NCI-H128 (cell line): Measurements from ENCODE around the gene ACO1.

Experiments used
- DNase-seq: peaks from one replicate; lab custom pipeline; 2025; ENCODE audit not compliant: unreplicated experiment; lab: John Stamatoyannopoulos, UW

Gene ACO1

DNA sequence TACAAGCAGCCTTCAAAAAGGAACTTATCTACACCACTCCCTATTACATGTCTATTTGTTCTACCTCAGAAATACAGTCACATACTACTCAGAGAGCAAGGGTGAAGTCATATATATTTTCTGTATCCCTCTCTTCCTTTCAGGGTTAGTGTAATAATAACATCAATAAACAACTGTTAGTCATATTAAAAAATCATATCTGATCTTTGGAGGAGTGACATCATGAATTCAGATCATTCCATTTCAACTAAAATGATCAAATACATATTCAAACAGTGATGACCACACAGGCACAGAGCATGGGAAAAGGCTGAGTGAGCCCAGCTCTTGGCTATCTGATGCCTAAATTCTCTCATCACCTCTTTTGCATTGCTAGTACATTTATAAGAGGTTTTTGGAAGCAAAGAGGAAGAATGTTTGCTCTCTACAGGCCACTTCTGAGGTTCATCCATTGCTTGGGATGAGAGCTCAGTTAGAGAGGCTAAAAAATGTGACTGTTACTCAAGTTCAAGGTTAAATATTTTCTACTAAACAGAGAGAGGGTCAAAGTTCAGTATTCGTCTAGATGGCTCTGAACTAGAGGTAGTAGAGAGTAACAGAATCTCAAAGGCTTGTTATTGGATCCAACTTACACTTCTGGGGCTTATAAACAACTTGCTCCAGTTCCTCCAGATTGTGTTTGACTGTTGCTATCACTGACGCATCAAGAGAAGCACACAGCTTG is 102.6 kb downstream of the ACO1 start:
- no peak for DNase-seq

DNA sequence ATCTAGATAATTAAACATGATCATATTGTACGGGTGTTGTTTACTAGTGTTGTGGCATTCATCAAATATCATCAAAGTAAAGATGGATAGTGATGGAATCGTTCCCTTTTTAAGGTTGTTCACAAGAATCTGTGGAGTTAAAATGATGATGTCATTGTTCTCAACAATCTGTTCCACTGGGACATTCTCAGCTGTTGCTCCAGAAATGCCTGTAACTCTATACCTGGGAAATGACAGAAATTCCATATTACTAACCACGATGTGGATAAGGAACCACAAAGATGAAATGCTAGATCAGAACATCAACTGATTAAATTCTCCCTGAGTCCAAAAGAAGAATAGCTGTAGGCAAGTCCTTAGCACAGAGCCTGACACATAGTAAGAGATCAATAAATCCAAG is 103.5 kb downstream of the ACO1 start:
- DNase-seq: no peak

DNA sequence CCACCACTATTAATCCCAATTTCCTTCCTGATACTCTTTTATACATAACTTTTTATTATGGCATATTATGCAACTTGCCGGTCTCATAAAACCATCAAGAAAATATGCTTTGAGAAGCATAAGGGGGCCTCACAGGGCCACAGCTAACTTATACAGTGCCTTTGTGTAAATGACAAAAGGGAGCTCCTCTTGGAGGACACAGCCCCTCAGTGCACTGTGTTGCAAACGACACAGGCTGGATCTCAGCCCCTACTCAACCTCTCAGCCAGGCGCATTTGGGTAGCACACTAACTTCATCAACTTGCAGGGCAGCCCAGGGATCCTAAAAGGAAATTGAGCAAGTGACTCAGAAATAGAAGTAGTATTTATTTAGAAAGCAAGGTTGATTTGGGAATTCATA is 106.2 kb downstream of the ACO1 start:
- DNase-seq: no peak

DNA sequence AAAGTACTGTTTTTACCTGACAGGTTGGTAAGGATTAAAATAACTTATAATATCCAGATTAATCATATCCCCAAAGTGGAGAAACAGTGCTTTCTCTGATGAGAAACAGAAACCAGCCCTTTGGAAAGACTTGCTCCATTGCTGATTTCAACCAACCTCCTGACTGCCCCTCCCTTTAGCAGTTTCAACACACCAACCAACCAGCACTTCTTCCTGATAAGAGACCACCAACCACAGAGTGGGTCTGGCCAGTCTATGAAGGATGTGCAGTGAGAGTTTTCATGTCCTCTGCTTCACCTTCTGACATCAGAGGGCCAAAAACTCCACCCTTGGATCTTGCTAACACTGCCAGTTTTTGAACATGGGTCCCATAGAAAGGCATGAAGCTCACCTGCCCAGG is 113.5 kb downstream of the ACO1 start:
- DNase-seq: no peak

DNA sequence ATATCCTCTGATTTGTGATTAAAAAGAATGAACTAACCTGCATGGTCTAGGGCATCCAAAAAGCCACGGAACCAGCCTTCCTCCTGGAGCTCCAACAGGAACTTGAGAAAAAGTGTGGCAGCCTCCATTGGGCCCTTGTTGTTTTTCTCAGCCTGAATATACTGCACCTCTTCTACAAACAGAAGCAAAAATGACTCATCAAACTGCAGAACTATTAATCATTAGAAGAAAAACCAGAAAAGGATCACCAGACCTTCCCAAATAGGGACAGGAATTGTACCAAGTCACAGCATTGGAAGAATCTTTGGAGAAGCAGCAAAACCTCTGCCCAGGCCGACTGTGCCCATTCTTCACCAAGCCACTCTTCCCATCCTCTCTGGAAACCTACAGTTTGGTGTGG is 116.3 kb downstream of the ACO1 start:
- no peak for DNase-seq

DNA sequence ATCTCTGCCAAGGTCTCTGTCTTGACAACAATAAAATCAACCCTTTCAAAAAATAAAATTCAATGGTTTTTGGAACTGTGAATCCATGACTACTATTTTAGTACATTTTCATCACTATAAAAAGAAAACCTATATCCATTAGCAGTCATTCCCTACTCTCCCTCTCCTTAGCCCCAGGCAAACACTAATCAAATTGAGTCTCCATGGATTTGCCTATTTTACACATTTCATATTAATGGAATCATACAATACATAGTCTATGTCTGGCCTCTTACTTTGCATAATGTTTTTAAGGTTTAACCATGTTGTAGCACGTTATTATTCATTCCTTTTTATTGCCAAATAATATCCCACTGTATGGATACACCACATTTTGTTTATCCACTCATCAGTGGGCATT is 117.4 kb downstream of the ACO1 start:
- no peak for DNase-seq

DNA sequence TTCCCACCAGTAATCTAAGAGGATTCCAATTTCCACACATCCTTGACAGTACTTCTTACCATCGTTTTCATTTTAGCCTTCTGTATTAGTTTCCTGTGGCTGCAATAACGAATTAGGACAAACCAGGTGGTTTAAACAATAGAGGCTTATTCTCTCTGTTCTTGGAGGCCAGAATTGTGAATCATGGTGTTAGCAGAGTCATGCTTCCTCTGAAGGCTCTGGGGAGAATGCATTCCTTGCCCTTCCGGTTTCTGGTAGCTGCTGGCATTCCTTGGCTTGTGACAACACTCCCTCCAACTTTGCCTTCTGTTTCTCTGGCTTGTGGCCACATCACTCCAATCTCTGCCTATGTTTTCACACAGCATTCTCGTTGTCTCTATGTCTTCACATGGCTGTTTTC is 118.0 kb downstream of the ACO1 start:
- DNase-seq: no peak

DNA sequence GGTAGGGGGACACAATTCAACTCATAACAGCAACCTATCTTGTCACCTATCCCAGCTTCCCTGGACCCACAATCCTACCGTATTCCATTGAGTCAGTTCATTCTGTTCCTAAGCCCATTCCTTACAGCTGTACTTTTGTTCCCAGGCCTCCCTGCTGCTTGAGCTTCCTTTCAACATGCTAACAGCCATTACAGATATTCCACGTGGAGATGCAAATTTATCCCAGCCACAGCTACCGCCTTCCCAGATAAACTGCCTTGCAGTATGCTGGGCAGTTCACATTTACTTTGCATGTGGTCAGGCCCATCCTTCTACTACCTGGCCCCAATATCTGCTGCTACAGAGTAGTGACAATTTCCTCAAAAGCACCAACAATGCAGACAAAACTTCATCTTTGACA is 118.6 kb downstream of the ACO1 start:
- no peak for DNase-seq
